GM12873 (cell line): ENCODE measurements around the gene CCT2.
A peak's percentile ranks its signal among the peaks of the same experiment; 100 is the strongest.

ENCODE experiments used
- CTCF ChIP-seq: IDR thresholded peaks from 2 replicates; pipeline ENCODE4 v1.5.1; 2012; ENCODE audit warnings: low read depth, mild to moderate bottlenecking, moderate library complexity, low read length, control low read depth; ENCODE audit not compliant: insufficient read depth; ENCODE audit errors: missing control alignments

Gene CCT2

GRCh38 chr12:69570000-69570516, 15.2 kb upstream of the CCT2 start:
- TF ChIP-seq CTCF = no peak

- TF ChIP-seq CTCF = peak; percentile 72
Observed at GRCh38 chr12:69570545-69571399, 14.5 kb upstream of the CCT2 start.

GRCh38 chr12:69575346-69575745, 9.9 kb upstream of the CCT2 start:
- no peak for TF ChIP-seq CTCF

- no peak for TF ChIP-seq CTCF
Observed at GRCh38 chr12:69578283-69578682, 7.0 kb upstream of the CCT2 start.

- no peak for TF ChIP-seq CTCF
Observed at GRCh38 chr12:69579029-69579428, 6.2 kb upstream of the CCT2 start.

- TF ChIP-seq CTCF = no peak
Observed at GRCh38 chr12:69580074-69580473, 5.2 kb upstream of the CCT2 start.

GRCh38 chr12:69583203-69583602, 2.1 kb upstream of the CCT2 start:
- TF ChIP-seq CTCF = peak; percentile 12
